AG04449 (cell line): ENCODE results near the gene COL5A1.

Source experiments
- CTCF ChIA-PET: fragments of 350-600 bp; formaldehyde crosslinking; extraction: SDS; loops from one replicate; lab custom pipeline; 2021; ENCODE audit warnings: antibody characterized with exemption; lab: Yijun Ruan, JAX
- POLR2A ChIA-PET: fragments of 400-600, 350-600 bp; formaldehyde crosslinking; extraction: SDS; loops from one replicate; lab custom pipeline; 2020; ENCODE audit warnings: antibody characterized with exemption, inconsistent platforms; lab: Yijun Ruan, JAX
- DNase-seq: peaks from one replicate; pipeline ENCODE4 v3.0.0-alpha.2; 2010; ENCODE audit warnings: low read depth, low spot score
- H3K4me3 ChIP-seq: 2 replicates; pipeline ENCODE4 v1.5.1; 2011; ENCODE audit warnings: low read depth, mild to moderate bottlenecking, control low read depth, low read length
- CTCF ChIP-seq: IDR thresholded peaks from one replicate; pipeline ENCODE4 v1.5.1; 2011; ENCODE audit warnings: mild to moderate bottlenecking, moderate library complexity, low read length, control low read depth, inconsistent platforms; ENCODE audit not compliant: insufficient read depth; ENCODE audit errors: missing control alignments

The COL5A1 gene

GRCh38 chr9:134626571-134627416 lies 14.8 kb upstream of the COL5A1 start:
- TF ChIP-seq CTCF: no peak
- no peak overlapping the region for H3K4me3 ChIP-seq
- POLR2A ChIA-PET: interaction anchor here (0.6 to 3.8 kb wide), 6 partner anchors 14 to 462 kb away, joined by 3 to 32 read pairs (median 6); partner anchors contain the start of genes COL5A1 and RNU6ATAC
- CTCF ChIA-PET: interaction anchor here (1.2 to 5.7 kb wide), 6 partner anchors 13 to 177 kb away, joined by 3 to 24 read pairs (median 4); partner anchors contain the start of gene COL5A1
- no peak for DNase-seq

- CTCF ChIA-PET: interaction anchor here (0.9 to 5.7 kb wide), 5 partner anchors 13 to 178 kb away, joined by 3 to 24 read pairs (median 3); partner anchors contain the start of gene COL5A1
- TF ChIP-seq CTCF: no peak
- POLR2A ChIA-PET: interaction anchor here (1.2 to 3.8 kb wide), 4 partner anchors 13 to 25 kb away, joined by 3 to 32 read pairs (median 10); partner anchors contain the start of gene COL5A1
- no peak for DNase-seq
- H3K4me3 ChIP-seq: no peak overlapping the region
Observed at GRCh38 chr9:134627417-134628353, 13.9 kb upstream of the COL5A1 start.

GRCh38 chr9:134628354-134628736 lies 13.3 kb upstream of the COL5A1 start:
- DNase-seq: no peak
- no peak overlapping the region for H3K4me3 ChIP-seq
- no peak for TF ChIP-seq CTCF
- ChIA-PET CTCF (interaction anchor here (0.9 to 5.7 kb wide), 4 partner anchors 12 to 179 kb away, joined by 3 to 24 read pairs (median 4); partner anchors contain the start of gene COL5A1), POLR2A (interaction anchor here (1.2 to 2.3 kb wide), 2 partner anchors 15 to 17 kb away, joined by 3 to 11 read pairs; no protein-coding TSS in a partner anchor)

- no peak for TF ChIP-seq CTCF
- POLR2A ChIA-PET: interaction anchor here (0.5 kb wide), 1 partner anchor 175 kb away, joined by 3 read pairs; no protein-coding TSS in a partner anchor
- no peak for DNase-seq
- H3K4me3 ChIP-seq: no peak overlapping the region
- CTCF ChIA-PET: interaction anchor here (1.9 to 5.7 kb wide), 2 partner anchors 11 to 180 kb away, joined by 6 to 24 read pairs; partner anchors contain the start of gene COL5A1
Observed at GRCh38 chr9:134629061-134629585, 12.5 kb upstream of the COL5A1 start.

- no peak for DNase-seq
- no peak for TF ChIP-seq CTCF
- POLR2A ChIA-PET: interaction anchor here (0.5 kb wide), 1 partner anchor 175 kb away, joined by 3 read pairs; no protein-coding TSS in a partner anchor
- CTCF ChIA-PET: interaction anchor here (5.7 kb wide), 1 partner anchor 10 kb away, joined by 24 read pairs; the partner anchor contains the start of gene COL5A1
- no peak overlapping the region for H3K4me3 ChIP-seq
Observed at GRCh38 chr9:134629586-134630392, 11.8 kb upstream of the COL5A1 start.
